NCI-H1436 (cell line): ENCODE data around the gene RPLP2.

Source experiments
- DNase-seq: peaks from one replicate; lab custom pipeline; 2025; lab: John Stamatoyannopoulos, UW

RPLP2 gene

DNA sequence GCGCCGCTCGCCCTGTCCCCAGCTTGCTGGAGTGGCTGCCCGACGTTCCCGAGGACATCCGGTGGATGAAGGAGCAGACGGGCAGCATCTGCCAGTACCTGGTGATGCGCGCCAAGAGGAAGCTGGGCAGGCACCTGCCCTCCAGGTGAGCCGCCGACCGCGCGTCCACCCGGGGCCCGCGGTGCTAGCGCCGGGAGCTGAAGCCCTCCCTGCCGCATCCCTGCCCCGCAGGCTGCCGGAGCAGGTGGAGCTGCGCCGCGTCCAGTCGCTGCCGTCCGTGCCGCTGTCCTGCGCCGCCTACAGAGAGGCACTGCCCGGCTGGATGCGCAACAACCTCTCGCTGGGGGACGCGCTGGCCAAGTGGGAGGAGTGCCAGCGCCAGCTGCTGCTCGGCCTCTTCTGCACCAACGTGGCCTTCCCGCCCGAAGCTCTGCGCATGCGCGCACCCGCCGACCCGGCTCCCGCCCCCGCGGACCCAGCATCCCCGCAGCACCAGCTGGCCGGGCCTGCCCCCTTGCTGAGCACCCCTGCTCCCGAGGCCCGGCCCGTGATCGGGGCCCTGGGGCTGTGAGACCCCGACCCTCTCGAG lies 14.6 kb downstream of the RPLP2 start:
- DNase-seq = no peak

DNA sequence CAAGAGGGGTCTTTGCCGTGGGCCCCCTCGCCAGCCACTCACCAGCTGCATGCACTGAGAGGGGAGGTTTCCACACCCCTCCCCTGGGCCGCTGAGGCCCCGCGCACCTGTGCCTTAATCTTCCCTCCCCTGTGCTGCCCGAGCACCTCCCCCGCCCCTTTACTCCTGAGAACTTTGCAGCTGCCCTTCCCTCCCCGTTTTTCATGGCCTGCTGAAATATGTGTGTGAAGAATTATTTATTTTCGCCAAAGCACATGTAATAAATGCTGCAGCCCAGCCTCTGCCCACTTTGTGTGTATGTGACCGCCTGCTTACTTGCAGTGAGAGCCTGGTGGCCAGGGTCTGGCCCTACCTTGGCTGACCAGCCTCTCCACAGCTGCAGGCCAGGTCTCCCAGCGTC lies 15.2 kb downstream of the RPLP2 start:
- no peak for DNase-seq

DNA sequence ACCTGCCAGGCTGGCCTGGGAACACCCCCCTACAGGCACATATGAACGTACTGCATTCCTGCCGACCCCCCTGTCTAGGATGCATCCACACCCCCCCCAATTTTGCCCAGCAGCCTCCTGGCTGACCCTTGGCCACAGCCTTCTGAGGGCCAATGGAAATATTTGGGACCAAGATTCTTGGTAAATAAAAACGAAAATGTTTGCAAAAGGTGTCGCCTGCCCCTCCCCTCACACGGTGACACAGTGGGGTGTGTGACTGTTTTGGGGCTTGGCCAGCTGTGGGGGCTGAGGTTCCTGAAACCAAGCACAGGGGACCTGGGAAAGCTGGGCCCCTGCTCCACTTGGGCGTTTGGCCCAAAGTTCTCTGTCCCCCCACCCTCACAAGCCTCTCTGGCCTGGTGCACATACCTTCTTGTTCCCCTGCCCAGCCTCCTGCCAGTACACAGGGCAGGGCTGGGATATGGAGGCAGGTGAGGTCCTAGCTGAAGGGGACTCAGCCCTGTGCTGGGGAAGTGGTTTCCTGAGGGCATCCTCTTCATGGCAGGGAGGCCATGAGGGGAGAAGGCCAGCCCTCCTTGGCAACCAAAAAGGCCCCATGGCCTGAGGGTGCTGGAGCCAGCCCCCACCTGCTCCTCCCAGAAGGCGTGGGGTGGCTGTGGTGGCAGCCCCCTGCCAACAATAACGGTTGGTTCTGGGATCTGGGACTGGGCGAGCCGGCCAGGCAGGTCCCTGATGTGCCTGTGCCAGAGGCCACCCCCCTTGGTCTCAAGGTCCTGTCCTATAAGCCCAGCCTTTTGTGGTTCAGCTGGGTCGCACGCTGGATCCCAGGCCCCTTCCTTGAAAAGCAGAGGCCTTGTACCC lies 15.8 kb downstream of the RPLP2 start:
- no peak for DNase-seq

DNA sequence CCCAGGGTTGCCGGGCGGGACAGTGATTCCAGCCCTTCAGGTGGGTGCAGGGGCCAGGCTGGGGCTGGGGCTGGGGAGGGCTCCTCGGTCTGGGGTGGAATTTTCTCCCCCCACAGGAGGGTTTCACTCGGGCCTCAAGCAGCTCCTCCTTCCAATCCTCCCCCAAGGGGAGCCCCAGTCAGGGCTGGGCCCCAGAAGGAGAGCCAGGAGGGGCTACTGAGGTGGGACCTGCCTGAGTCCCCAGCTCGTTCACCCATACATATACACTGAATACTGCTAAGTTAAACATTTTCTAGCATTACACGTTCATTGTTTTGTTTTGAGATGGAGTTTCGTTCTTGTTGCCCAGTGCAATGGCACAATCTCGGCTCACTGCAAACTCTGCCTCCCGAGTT lies 16.5 kb downstream of the RPLP2 start:
- no peak for DNase-seq

DNA sequence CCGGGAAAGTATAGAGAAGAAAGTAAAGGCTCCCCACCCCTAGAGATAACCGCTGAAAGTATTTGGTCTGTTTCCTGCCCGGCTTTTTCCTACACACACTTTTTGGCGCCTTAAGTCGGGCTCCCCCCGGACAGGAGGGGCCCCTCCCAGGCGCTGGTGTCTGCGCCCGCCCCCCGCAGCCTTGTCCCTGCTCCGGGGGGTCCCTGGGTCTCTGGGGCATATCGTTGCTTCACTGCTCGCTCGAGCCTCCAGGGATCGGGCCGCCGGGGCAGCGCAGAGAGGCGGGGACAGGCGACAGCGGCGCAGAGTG lies 17.0 kb downstream of the RPLP2 start:
- no peak for DNase-seq

DNA sequence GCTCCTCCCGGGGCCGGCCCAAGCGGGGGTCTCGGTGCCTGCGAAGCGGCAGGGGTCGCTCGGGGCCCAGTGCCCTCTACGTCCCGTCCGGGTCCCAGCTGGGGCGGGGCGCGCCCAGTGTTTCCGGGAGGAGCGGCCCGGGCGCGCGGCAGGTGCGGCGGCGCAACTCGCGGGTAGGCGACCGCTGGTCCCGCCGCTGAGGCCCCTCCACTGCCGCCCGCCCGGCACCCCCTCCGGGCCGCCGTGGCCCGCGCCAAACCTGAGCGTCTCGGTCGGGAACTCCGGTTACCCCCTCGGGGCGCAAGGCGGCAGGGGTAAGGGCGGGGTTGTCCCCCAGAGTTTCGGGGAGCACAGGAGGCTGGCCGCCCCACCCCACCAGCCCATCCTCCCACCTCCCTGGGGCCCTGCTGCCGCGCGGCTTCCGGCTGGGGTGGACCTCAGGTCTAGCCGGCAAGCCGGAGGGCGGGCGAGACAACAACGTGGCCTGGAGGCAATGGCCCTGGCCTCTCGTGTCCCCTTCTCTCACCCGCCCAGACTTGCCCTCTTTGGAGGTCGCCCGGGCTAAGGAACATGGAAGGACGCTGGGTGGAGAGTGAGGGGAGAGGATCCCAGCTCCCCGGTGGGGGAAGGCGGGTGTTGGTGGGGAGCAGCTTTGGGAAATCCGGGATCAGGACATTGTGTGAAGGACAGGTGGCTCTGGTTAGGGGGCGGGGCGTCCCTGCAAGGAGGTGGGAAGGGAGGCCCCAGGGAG lies 17.6 kb downstream of the RPLP2 start:
- DNase-seq = no peak

DNA sequence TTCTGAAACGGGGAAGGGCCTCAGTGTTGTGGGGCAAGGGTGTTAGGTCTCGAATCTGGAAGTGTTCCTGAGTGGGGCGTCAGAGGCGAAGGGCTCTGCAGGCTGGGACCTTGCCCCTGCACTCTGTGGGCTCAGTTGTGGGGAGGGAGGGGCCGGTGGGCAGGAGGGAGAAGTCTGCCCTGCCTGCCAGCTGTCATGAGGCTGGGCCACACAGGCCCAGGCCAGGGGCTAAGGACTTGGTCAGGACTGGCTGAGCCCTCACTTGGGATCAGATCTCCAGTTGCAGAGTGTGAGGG lies 18.1 kb downstream of the RPLP2 start, which contains the start of gene CRACR2B:
Gene CRACR2B, plus strand, starts transcription at position 23 of the 296 bp plus-strand sequence. CDS start 689 bp downstream, outside the sequence.
- no peak for DNase-seq

DNA sequence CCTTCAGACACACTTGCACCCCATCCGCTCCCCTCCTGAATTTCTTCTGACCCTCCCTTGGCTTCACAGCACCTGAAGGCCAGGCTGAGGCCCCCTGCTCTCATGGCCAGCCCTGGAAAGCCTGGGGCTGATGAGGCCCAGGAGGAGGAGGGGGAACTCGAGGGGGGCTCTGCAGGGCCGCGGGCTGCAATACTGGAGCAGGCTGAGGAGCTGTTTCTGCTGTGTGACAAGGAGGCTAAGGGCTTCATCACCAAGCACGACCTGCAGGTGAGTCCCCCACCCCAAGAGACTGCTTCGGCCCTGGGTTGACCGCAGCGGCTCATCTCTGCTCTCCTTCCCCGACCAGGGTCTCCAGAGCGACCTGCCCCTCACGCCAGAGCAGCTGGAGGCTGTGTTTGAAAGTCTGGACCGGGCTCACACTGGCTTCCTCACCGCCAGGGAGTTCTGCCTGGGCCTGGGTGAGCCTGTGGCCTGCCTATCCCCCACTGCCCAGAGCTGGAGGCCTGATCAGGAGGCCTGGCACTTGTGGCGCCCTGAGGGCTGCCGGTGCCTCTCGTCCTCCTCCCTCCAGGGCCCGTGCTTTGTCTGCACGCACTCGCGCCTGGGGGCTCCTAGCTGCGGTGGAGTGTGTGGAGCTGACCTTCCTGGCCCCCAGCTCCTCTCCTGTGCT lies 18.9 kb downstream of the RPLP2 start:
- no peak for DNase-seq

DNA sequence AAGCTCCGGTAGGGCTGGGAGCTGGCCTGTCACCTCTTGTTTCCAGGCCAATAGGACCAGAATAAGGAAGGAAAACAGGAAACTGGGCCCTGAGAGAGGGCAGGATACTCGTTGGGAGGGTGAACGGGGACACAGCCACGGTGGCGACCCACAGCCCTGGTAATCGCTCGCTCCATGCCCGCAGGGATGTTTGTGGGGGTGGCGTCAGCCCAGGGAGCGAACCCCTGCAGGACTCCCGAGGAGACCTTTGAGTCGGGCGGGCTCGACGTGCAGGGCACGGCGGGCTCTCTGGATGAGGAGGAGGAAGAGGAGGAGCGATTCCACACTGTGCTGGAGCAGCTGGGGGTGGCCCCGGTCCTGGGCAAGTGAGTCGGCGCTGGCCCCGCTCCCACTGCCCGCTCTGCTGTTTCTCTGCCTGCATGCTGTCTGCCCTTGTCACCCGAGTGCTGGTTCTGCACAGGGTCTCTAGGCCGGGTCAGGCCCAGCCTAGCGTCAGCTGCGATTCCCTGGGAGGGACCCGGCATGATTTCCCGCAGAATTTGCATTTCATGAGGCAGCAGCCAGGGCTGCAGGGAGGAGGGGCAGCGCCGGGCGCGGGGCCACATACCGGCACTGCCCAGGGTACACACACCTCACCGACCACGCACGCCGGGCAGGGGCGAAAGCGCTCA lies 19.5 kb downstream of the RPLP2 start:
- DNase-seq = no peak

DNA sequence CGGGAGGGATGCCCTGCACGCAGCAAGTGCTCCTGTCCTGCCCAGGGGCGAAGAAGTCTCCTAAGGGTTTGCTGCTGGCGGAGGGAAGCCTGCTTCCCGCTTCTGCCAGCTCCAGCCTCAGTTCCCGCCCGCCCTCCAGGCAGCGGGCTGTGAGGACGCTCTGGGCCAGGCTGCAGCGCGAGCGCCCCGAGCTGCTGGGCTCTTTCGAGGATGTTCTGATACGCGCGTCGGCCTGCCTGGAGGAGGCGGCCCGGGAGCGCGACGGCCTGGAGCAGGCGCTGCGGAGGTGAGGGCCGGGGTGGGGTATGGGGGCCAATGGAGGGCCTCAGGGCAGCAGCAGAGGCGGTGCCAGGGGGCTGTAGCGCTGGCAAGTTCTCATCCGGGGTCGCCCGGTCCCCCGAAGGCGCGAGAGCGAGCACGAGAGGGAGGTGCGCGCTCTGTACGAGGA lies 20.1 kb downstream of the RPLP2 start:
- DNase-seq = no peak

DNA sequence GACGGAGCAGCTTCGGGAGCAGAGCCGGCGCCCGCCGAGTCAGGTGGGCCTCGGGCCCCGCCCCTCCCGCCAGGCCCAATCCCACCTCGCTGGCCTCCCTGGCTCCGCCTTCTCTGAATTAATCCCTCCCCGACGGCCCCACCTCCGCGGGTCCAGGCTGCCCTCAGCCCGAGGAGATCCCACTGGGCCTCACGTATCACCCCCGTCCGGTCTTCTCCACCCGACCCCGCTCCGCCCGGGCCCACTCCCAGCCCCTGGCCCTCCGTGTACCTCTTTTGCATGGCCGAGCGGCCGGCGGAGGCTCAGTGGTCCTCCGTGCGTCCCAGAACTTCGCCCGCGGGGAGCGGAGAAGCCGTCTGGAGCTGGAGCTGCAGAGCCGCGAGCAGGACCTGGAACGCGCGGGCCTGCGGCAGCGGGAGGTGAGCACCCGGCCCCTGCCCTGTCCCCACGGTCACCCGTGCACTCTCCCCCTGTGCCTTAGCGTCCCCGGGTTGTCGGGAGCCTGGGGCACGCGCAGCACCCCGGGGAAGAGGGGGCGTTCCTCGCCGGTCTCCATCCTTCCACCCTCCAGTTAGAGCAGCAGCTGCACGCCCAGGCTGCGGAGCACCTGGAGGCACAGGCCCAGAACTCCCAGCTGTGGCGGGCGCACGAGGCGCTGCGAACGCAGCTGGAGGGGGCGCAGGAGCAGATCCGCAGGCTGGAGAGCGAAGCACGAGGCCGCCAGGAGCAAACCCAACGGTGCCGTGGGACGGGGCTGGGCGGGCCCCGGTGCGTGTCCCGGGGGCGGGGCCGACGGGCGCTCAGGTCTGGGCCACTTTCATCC lies 20.7 kb downstream of the RPLP2 start:
- DNase-seq = peak; percentile 79

DNA sequence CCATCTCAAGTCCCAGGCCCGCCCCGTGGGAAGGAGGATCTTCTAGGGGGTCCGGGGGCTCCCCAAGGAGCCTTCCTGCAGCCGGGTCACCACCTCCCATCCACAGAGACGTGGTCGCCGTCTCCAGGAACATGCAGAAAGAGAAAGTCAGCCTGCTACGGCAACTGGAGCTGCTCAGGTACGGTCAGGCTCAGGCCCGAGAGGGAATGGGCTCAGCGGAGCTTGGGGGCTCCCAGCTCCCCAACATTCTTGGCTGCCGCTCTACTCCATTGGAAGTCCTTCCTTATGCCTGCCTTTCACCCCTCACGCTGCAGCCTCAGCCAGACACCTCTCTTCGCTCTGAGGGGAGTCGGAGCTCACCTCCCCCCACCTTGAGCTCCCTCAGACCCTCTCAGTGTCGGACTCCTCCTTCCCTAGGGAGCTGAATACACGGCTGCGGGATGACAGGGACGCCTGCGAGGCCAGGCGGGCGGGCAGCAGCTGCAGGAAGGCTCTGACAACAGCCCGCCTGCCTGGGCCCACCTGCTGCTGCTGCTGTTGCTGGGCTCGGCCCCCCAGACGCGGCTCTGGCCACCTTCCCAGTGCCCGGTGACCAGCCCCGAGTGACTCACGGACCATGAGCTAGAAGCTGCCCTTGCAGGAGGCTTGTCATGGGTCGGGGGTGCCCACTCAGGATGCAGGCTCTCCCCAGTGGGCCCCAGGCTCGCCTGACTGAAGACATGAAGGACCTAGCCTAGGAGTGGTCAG lies 21.5 kb downstream of the RPLP2 start:
- no peak for DNase-seq

DNA sequence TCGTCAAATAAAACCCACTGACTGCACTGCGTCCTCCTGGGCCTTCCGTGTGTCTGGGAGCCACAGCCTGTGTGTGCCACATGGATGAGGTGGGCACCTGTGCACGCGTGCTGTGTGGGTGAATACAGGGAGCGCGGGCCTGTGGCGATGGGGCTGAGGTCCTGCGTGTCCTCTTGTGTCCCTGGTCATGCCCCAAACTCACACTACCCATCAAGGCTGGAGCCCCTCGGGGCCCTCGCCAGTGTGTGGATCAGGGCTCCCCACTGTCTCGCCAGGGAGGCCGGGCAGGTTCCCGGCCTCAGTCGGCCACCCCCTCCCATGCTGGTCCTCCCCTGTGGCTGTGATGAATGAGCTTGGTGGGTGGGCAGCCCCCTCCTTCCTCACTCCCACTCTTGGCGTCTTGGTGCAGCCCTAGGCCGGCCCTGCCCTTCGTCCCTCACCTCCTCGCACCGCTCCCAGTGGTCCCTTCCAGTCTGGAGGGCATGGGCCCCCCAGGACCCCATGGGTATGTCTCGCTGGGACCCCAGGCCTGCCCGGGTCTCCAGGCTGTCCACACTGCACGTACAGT lies 22.3 kb downstream of the RPLP2 start:
- no peak for DNase-seq

DNA sequence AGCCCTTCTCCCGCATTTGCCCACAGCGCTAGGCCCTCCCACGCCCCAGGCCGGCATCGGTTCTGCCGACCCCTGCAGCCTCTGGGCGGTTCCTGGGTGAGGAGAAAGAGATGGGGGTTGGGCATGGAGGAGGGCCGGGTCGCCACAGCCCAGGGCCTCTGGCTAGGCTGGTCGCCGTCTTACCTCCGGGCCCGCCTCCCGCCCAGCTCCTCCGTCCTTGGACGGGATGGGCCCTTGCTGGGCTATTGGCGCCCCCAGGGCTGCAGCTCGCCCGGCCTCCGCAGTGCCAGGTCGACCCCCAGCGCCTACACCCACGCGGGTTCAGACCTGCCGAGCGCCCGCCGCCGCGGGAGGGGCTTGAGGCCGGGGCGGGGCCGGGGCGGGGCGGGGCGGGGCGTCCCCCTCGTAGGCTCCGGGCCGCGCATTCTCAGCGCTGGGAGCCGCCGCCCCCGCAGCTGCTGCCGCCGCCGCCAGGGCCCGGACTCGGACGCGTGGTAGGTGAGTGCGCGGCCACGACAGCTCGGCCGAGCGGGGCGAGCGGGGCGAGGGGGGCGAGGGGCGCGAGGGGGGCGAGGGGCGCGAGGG lies 22.9 kb downstream of the RPLP2 start, which contains the start of gene CD151:
Gene CD151, plus strand, starts transcription at position 424 of the 585 bp plus-strand sequence. CDS start 3,118 bp downstream, outside the sequence.
- DNase-seq = no peak

DNA sequence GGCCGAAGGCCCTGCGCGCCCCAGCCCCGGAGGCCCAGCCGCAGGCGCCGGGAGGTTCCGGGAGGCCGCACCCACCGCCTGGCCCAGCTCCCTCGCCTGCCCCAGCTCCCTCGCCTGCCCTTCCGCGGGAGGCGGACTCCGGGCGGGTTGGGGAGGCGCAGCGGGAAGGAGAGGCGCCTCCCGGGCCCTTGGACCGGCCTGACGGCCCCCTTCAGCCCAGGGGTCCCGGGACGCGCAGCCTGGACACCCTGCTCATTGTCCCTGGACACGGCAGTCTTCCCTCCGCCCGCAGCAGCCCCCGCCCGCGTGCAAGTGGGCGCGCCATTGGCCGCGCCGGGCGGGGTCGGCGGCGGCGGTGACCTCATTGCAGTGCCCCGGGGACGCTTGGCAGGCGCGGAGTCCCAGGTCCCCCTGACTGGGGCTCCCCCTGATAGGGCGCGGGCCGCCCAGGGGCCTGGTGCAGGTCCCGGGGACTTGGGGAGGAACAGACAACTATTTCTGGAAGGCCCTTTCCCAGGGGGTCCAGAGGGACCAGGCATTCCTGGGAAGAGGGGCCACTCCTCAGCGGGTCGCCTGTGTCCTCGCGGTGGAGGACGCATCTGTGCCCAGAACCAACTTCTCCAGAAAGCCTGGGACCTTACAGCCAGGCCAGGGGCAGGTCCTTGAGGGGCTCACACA lies 23.5 kb downstream of the RPLP2 start:
- DNase-seq = no peak

DNA sequence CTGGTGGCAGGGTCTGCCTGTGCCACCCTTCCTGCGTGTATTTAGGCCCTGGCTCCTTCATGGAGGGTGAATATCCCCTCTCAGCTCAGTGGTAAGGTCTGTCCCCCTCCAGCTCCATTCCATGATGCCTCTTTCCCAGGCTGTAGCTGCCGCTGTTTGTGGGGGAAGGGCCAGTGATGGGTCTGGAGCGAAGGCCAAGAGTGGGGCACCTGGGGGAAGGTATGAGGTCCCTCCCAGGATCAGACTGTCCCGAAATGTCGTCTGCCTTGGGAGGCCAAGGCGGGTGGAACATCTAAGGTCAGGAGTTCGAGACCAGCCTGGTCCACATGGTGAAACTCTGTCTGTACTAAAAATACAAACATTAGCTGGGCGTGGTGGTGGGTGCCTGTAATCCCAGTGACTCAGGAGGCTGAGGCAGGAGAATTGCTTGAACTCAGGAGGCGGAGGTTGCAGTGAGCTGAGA lies 24.1 kb downstream of the RPLP2 start:
- no peak for DNase-seq

DNA sequence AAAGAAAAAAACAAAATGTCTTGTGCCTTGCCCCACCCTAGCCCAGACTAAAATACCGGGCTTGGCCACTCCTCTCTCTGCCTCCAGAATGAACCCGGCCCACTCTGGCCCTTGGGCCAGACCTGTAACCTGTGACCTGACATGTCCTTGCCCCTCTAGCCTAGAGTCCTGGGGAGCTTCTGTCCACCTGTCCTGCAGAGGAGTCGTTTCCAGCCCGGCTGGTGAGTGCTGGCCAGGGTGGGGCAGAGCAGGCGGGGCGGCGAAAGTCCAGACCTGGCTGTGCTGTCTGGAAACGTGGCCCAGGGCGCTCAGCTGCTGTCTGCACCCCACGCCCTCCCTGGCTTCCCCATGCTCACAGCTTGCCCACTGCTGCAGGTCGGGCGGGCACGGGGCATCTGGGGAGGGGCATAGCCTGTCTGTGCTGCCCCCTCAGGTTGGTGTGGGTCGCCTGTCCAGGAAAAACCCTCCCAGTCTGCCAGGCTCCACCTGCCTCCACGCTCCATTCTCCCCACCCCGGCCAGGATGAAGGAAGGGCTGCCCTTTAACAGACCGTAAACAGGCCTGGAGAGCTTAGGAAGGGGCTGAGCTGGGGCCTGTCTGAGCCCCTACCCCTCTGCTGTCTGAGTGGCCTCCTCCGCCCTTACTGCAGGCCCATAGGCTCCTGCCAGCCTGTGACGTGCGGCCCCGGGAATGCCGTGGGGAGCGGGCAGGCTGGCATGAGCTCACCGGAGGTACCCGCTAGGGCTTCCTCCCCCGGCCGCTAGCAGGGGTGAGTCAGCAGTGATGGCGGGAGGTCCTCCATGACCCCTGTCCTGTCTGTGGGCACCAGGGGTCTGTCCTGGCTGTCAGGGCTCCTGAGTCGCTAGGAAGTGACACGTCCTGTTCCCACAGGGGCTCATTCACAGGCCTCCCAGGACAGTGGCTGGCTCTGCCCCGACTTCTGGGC lies 24.9 kb downstream of the RPLP2 start:
- no peak for DNase-seq

DNA sequence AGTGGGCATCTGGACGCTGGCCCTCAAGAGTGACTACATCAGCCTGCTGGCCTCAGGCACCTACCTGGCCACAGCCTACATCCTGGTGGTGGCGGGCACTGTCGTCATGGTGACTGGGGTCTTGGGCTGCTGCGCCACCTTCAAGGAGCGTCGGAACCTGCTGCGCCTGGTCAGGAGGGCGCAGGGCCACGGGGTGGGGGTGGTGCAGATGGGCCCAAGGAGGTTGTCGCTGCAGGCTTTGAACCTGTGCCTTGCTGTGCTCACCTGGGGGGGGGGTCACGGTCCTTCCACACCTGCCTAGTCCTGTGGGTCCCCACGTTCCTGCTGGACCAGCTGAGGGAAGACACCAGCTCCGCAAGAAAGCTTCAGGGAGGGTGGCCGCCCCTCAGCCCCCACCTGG lies 26.5 kb downstream of the RPLP2 start:
- DNase-seq = no peak
